Left cardiac atrium (tissue), 4 donors: ENCODE measurements around the gene RBBP8NL. TPM values are rescaled to one million over a fixed set of nuclear protein-coding genes. Genes with fewer than 3 reads are reported as not detected.

Source experiments
- ATAC-seq, 2 donors: fragments of 200-7000 bp; cut with Tn5 transposase; one replicate each; pipeline ENCODE4 v1.9.1; 2020; ENCODE audit warnings: mild to moderate bottlenecking in 2 of 2, moderate library complexity in 2 of 2
- DNase-seq: peaks from one replicate; pipeline ENCODE4 v3.0.0-alpha.2; 2020
- intact Hi-C, 2 donors: fragments of 100-400 bp; cut with DNase I; formaldehyde crosslinking; loops; one replicate each; pipeline versions ENCODE4 v1.14.1 to v1.15.1; 2022 to 2023
- long read RNA-seq: library from polyadenylated mRNA; unstranded; transcript quantifications from one replicate; pipeline ENCODE4 v2.0.0, GENCODE V29; 2021
- total RNA-seq, 2 donors: library from RNA; stranded (reverse); fragmentation: NEBNext Ultra II Directional; extraction: Animal tissue kit (Norgen Biotek cat#: 25700); gene quantifications; one replicate each; pipeline ENCODE4 v1.2.1, GENCODE V29; 2021
- donor health status: DM: no; HTN: yes; CAD: no.
- donor health status: DM: no; HTN: yes; CAD: no; lungs with severe emphysema.
- donor health status: DM: yes; HTN: yes; CAD: no.
- donor health status: Dilated cardiomyopathy.

The RBBP8NL gene, protein sequence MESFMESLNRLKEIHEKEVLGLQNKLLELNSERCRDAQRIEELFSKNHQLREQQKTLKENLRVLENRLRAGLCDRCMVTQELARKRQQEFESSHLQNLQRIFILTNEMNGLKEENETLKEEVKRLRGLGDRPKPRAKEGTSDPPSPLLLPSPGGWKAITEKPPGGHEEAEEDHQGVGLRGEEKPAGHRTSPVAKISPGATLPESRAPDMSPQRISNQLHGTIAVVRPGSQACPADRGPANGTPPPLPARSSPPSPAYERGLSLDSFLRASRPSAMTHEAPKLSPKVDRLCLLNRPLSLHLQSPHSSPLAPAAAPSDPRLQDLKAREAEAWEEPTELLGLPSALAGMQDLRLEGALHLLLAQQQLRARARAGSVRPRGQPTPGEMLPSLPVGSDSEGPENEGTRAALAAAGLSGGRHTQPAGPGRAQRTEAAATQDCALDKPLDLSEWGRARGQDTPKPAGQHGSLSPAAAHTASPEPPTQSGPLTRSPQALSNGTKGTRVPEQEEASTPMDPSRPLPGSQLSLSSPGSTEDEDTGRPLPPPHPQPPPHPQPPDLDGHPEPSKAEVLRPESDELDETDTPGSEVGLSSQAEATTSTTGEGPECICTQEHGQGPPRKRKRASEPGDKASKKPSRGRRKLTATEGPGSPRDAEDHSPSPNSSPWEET
- total RNA-seq = not detected
- long read RNA-seq = 0 reads

- intact Hi-C loops = no loop called here
- DNase-seq = no peak
- no peak for ATAC-seq
Measured at GRCh38 chr20:62427172-62428001, at the start of gene RBBP8NL. Gene RBBP8NL, minus strand, starts transcription at chr20:62427539. Its CDS starts 7,892 bp downstream, at chr20:62419647.

- intact Hi-C loops = no loop called here
- DNase-seq (peak; percentile 76), ATAC-seq (peak; percentile 70 to 77)
Measured at GRCh38 chr20:62476056-62476838, 48.9 kb upstream of the RBBP8NL start.

- intact Hi-C loops = no loop called here
- DNase-seq = no peak
- ATAC-seq = peak in 1 of 2 donors; percentile 32
Measured at GRCh38 chr20:62475772-62476055, 48.4 kb upstream of the RBBP8NL start, which contains the start of gene GATA5. Gene GATA5, minus strand, starts transcription at chr20:62475995. Its CDS starts 474 bp downstream, at chr20:62475521.

DNA sequence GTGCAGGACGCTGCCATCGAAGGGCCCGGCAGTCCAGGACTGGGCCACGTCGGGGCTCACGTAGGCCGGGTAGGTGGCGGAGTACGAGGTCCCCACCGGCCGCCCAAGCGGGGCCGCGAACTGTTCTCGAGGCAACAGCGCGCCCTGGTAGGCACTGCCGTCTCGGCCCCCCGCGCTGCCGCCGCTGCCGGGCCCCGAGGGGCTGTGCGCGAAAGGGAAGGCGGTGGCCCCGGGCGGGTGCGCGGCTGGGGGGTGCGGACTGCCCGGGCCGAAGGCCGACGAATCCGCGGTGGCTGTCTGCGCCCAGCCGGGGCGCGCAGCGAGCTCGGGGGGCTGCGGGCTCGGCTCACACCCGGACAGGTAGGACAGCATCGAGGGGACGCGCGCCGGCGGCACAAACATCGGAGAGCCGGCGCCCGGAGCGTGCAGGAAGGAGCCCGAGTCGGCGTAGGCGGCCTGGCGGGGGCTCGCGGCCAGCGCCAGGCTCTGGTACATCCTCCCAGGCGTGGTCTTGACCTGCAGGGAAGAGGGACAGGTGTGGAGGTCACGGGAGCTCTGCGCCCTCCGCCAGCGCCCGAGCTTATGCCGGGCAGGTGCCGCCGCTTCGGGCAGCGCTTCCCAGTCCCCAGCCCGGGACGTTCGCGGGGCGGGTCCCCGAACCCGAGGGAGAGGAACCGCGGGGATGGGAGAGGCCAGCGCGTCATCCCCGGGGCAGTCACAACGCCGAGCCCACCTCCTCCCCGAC, 47.9 kb upstream of the RBBP8NL start:
- intact Hi-C loops = no loop called here
- ATAC-seq (peak in 1 of 2 donors; percentile 2), DNase-seq (no peak)

DNA sequence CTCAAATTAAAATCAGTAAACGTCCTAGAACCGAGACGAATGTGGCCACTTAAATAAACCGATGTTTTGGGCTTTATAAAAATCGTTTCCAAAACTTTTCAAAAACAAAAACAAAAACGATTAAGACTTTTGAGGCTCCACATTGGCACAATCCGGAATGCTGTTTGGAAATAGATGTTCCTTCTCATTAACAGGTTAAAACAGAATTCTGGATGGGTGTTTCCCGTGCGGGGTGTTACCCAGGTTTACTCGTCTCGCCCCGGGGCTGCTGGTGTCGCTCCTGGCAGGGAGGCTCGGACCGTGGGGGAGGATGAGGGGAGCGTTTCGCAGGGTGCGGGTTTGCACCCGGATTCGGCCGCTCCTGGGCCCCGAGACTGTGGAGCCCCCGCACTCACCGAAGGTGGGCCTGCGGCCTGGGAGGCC, 47.3 kb upstream of the RBBP8NL start:
- ATAC-seq (no peak), DNase-seq (no peak)
- intact Hi-C loops = no loop called here

GRCh38 chr20:62473717-62474603, 46.6 kb upstream of the RBBP8NL start:
- ATAC-seq (peak in 1 of 2 donors; percentile 4), DNase-seq (no peak)
- intact Hi-C loops = no loop called here

- DNase-seq (no peak), ATAC-seq (no peak)
- intact Hi-C loops = no loop called here
Measured at GRCh38 chr20:62472941-62473585, 45.7 kb upstream of the RBBP8NL start.

- no peak for ATAC-seq
- intact Hi-C loops = no loop called here
- no peak for DNase-seq
Measured at GRCh38 chr20:62472138-62472940, 45.0 kb upstream of the RBBP8NL start.

- intact Hi-C loops = no loop called here
- DNase-seq = no peak
- ATAC-seq = no peak
Measured at GRCh38 chr20:62470459-62470858, 43.1 kb upstream of the RBBP8NL start.

GRCh38 chr20:62470001-62470400, 42.7 kb upstream of the RBBP8NL start:
- intact Hi-C loops = no loop called here
- ATAC-seq (no peak), DNase-seq (no peak)

DNA sequence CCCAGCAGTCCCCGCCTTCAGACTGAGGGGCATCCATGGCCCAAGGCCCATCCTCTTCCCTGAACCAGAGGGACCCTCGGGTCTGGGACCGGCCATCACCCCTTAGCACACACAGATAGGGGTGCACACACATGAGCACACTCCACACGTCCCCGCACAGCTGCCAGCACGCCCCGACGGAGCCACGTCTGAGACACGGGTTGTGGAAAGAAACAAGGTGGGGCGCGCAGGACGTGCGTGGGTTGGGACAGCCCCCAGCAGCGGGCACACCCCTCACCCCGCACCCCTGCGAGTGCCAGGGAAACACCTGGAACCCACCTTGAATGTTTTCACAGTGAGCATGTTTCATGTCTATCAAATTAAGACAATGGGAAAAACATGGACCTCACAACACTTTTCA, 42.0 kb upstream of the RBBP8NL start:
- DNase-seq (no peak), ATAC-seq (no peak)
- intact Hi-C loops = no loop called here

- ATAC-seq (no peak), DNase-seq (no peak)
- intact Hi-C loops = no loop called here
Measured at GRCh38 chr20:62466806-62467537, 39.6 kb upstream of the RBBP8NL start.

GRCh38 chr20:62466072-62466760, 38.9 kb upstream of the RBBP8NL start:
- DNase-seq (no peak), ATAC-seq (no peak)
- intact Hi-C loops = no loop called here

DNA sequence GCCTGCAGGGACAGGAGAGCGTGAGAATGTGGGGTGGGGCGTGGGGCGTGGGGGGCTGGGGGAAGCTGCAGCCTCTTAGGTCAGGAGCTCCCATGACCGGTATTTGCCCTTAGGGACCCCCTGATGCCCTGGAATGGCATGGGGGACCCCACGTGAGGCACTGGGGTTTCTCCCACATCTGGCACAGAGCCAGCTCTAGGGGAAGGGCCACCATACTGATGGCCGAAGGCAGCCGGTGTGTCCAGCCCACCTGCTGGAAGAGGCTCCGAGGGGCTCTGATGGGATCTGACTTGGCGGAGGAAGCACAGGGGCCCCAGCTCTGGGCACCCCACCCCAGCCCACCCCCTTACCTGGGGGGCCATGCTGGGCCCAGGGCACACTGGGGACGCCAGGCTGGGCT, 37.7 kb upstream of the RBBP8NL start:
- DNase-seq (no peak), ATAC-seq (no peak)
- intact Hi-C loops = no loop called here

DNA sequence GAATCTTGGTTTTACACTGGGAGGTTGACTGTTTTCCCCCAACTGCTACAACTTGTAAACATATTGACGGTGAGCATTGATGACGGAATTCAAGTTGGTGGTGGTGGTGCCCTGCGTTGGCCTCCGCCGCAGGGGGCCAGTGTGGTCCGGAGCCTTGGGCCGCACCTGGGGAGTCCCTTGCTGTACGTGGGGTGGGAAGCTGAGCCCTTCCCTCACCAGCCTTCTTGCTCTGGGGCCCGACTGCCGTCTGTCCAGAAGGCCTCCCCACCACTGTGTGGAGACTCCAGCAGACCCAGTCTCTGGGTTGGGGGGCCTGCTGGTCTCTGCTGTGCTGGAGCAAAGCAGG, 37.1 kb upstream of the RBBP8NL start:
- no peak for ATAC-seq
- intact Hi-C loops = no loop called here
- no peak for DNase-seq
